Measurements from ENCODE around the gene NAA80.

DNA sequence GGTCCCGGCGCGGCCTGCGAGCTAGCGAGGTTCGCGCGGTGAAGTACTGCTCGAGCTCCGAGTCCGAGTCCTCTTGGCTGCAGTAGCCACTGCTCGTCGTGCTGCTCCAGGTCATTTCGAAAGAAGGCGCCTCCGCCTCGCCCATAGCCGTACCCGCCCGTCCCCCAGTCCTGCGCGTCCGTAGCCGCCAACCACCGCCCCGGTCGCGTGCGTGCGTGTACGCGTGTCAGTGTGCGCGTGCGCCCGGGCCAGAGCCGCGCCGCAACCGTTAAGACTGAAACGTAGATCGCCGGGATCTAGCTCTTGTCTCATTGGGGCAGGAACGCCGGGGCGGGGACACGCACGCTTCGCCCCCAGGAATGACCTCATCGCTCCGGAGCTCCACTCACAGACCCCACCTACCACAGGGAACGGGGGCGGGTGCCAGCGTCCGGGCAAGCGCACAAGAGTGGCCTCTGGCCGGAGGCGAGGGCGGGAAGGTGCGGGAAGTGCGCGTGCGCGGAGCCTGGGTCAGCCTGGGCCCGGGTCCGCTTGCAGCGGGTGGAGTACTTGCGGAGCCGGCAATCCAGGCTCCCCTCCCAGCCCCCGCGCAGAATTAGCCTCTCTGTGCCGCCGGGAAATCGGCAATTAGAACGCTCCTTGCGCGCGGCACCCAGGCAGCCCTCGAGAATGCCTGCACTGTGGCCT lies 38.1 kb upstream of the NAA80 start:
- peak in 2 of 4 donors; percentile 81 to 89 for TF ChIP-seq POLR2A (IDR thresholded peaks at IDR 0.05)
- TF ChIP-seq, protein P1, sequence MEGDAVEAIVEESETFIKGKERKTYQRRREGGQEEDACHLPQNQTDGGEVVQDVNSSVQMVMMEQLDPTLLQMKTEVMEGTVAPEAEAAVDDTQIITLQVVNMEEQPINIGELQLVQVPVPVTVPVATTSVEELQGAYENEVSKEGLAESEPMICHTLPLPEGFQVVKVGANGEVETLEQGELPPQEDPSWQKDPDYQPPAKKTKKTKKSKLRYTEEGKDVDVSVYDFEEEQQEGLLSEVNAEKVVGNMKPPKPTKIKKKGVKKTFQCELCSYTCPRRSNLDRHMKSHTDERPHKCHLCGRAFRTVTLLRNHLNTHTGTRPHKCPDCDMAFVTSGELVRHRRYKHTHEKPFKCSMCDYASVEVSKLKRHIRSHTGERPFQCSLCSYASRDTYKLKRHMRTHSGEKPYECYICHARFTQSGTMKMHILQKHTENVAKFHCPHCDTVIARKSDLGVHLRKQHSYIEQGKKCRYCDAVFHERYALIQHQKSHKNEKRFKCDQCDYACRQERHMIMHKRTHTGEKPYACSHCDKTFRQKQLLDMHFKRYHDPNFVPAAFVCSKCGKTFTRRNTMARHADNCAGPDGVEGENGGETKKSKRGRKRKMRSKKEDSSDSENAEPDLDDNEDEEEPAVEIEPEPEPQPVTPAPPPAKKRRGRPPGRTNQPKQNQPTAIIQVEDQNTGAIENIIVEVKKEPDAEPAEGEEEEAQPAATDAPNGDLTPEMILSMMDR (IDR thresholded peaks at IDR 0.05): no peak
